Measurements from ENCODE around the gene OCIAD2. TPM values are rescaled to one million over a fixed set of nuclear protein-coding genes. Genes with fewer than 3 reads are reported as not detected.

The OCIAD2 gene
- total RNA-seq, 2 experiments from 2014 or later: 65.9 to 102 TPM

GRCh38 chr4:48899950-48900349 is 6.6 kb downstream of the OCIAD2 start:
- TF ChIP-seq CTCF (conservative IDR thresholded peaks at IDR 0.05; ENCODE audit: low read length) (no peak), EZH2phosphoT487 (IDR thresholded peaks at IDR 0.05; ENCODE audit: borderline replicate concordance, low read depth, low read length) (no peak)
- no peaks in the 10 kb centered on the region for H3K9me3 ChIP-seq (ENCODE audit: low read length)
- peaks cover 26% of the 10 kb centered on the region for H3K4me1 ChIP-seq (ENCODE audit: insufficient read depth, low read length, poor library complexity, severe bottlenecking)
- no peaks in the 10 kb centered on the region for H3K9me2 ChIP-seq (ENCODE audit: insufficient read depth, low read length)
- no peaks in the 10 kb centered on the region for H4K20me1 ChIP-seq (ENCODE audit: insufficient read depth, low read length)
- intact Hi-C loops (cut with micrococcal nuclease; ENCODE audit: unreplicated experiment): no loop called here
- POLR2A ChIA-PET: no interaction called here
- no TSS peak for BruUV-seq (replicated peaks)
- CTCF ChIA-PET (ENCODE audit: unreplicated experiment): no interaction called here
- DNase-seq (ENCODE audit: low spot score): no peak
- peaks cover 92% of the 10 kb centered on the region for H3K36me3 ChIP-seq (ENCODE audit: insufficient read depth, low read length)
- no peak overlapping the region for H3K4me3 ChIP-seq (ENCODE audit: low read depth, low read length, poor library complexity, severe bottlenecking)
- no peak overlapping the region for H3K27ac ChIP-seq (ENCODE audit: low read depth, low read length, poor library complexity, severe bottlenecking)
- 0 out of 2 replicates have a peak overlapping the region, but pooled peaks have one; percentile 34 for H3K4me2 ChIP-seq (ENCODE audit: low read length)
- peaks cover 11% of the 10 kb centered on the region; the same call in 1 of the 2 replicates for H3K79me2 ChIP-seq (ENCODE audit: insufficient read depth, low read depth, low read length)
- no peak overlapping the region for H2AFZ ChIP-seq (ENCODE audit: low read length)

GRCh38 chr4:48899432-48899749 is 7.2 kb downstream of the OCIAD2 start:
- Histone ChIP-seq H3K4me3 (ENCODE audit: low read depth, low read length, poor library complexity, severe bottlenecking) (no peak overlapping the region), H3K79me2 (ENCODE audit: insufficient read depth, low read depth, low read length) (peaks cover 6% of the 10 kb centered on the region; the same call in 1 of the 2 replicates), H3K9me2 (ENCODE audit: insufficient read depth, low read length) (no peaks in the 10 kb centered on the region), H4K20me1 (ENCODE audit: insufficient read depth, low read length) (no peaks in the 10 kb centered on the region), H3K4me2 (ENCODE audit: low read length) (peak overlapping the region; percentile 34; the same call in 1 of the 2 replicates), H2AFZ (ENCODE audit: low read length) (no peak overlapping the region), H3K9me3 (ENCODE audit: low read length) (no peaks in the 10 kb centered on the region), H3K36me3 (ENCODE audit: insufficient read depth, low read length) (peaks cover 94% of the 10 kb centered on the region), H3K27ac (ENCODE audit: low read depth, low read length, poor library complexity, severe bottlenecking) (no peak overlapping the region), H3K4me1 (ENCODE audit: insufficient read depth, low read length, poor library complexity, severe bottlenecking) (peaks cover 20% of the 10 kb centered on the region)
- no TSS peak for BruUV-seq (replicated peaks)
- TF ChIP-seq EZH2phosphoT487 (IDR thresholded peaks at IDR 0.05; ENCODE audit: borderline replicate concordance, low read depth, low read length) (no peak), CTCF (conservative IDR thresholded peaks at IDR 0.05; ENCODE audit: low read length) (no peak)
- CTCF ChIA-PET (ENCODE audit: unreplicated experiment): no interaction called here
- POLR2A ChIA-PET: no interaction called here
- DNase-seq (ENCODE audit: low spot score): no peak
- intact Hi-C loops (cut with micrococcal nuclease; ENCODE audit: unreplicated experiment): no loop called here

- Histone ChIP-seq H3K36me3 (ENCODE audit: insufficient read depth, low read length) (peaks cover 94% of the 10 kb centered on the region), H3K4me3 (ENCODE audit: low read depth, low read length, poor library complexity, severe bottlenecking) (no peak overlapping the region), H2AFZ (ENCODE audit: low read length) (no peak overlapping the region), H3K27ac (ENCODE audit: low read depth, low read length, poor library complexity, severe bottlenecking) (no peak overlapping the region), H3K4me2 (ENCODE audit: low read length) (peak overlapping the region; percentile 34; the same call in 1 of the 2 replicates), H3K9me3 (ENCODE audit: low read length) (no peaks in the 10 kb centered on the region), H3K4me1 (ENCODE audit: insufficient read depth, low read length, poor library complexity, severe bottlenecking) (peaks cover 15% of the 10 kb centered on the region), H3K79me2 (ENCODE audit: insufficient read depth, low read depth, low read length) (0 out of 2 replicates have a peak, but pooled peaks cover 4% of the 10 kb centered on the region), H3K9me2 (ENCODE audit: insufficient read depth, low read length) (no peaks in the 10 kb centered on the region), H4K20me1 (ENCODE audit: insufficient read depth, low read length) (no peaks in the 10 kb centered on the region)
- BruUV-seq (replicated peaks): no TSS peak
- DNase-seq (ENCODE audit: low spot score): peak; percentile 28
- TF ChIP-seq CTCF (conservative IDR thresholded peaks at IDR 0.05; ENCODE audit: low read length): no peak
- no peak for TF ChIP-seq EZH2phosphoT487 (IDR thresholded peaks at IDR 0.05; ENCODE audit: borderline replicate concordance, low read depth, low read length)
- intact Hi-C loops (cut with micrococcal nuclease; ENCODE audit: unreplicated experiment): no loop called here
- ChIA-PET POLR2A (interaction anchor here (0.5 to 1.6 kb wide), 2 partner anchors 8 to 293 kb away, joined by 3 to 4 read pairs; partner anchors contain the start of gene OCIAD2), CTCF (ENCODE audit: unreplicated experiment) (no interaction called here)
Observed at GRCh38 chr4:48898733-48899431, 7.7 kb downstream of the OCIAD2 start.
